HUDEP-2 (cell line): ENCODE results near the gene INPP4B.

Source experiments
- DNase-seq, 76 experiments: peaks; one replicate each; lab custom pipeline; 2025; ENCODE audit not compliant: unreplicated experiment in 76 of 76; lab: John Stamatoyannopoulos, UW

INPP4B gene

GRCh38 chr4:142356801-142357200 is 489.3 kb downstream of the INPP4B start:
- no peak for DNase-seq

GRCh38 chr4:142356118-142356759 is 489.9 kb downstream of the INPP4B start:
- DNase-seq = no peak

- no peak for DNase-seq
Measured at GRCh38 chr4:142355421-142355930, 490.6 kb downstream of the INPP4B start.

GRCh38 chr4:142354794-142355420 is 491.2 kb downstream of the INPP4B start:
- no peak for DNase-seq

- no peak for DNase-seq
Measured at GRCh38 chr4:142354041-142354440, 492.1 kb downstream of the INPP4B start.

GRCh38 chr4:142353149-142353738 is 492.9 kb downstream of the INPP4B start:
- DNase-seq = peak in 3 of 76 experiments; percentile 3 to 8 (median 5)

- no peak for DNase-seq
Measured at GRCh38 chr4:142352712-142353111, 493.4 kb downstream of the INPP4B start.

GRCh38 chr4:142351958-142352357 is 494.1 kb downstream of the INPP4B start:
- DNase-seq = no peak

- no peak for DNase-seq
Measured at GRCh38 chr4:142350871-142351270, 495.2 kb downstream of the INPP4B start.

GRCh38 chr4:142348613-142349021 is 497.5 kb downstream of the INPP4B start:
- DNase-seq = no peak

- DNase-seq = no peak
Measured at GRCh38 chr4:142347241-142347640, 498.9 kb downstream of the INPP4B start.

GRCh38 chr4:142345924-142346323 is 500.2 kb downstream of the INPP4B start:
- no peak for DNase-seq

- DNase-seq = no peak
Measured at GRCh38 chr4:142341268-142341667, 504.8 kb downstream of the INPP4B start.

- DNase-seq = no peak
Measured at GRCh38 chr4:142339053-142339452, 507.0 kb downstream of the INPP4B start.

- no peak for DNase-seq
Measured at GRCh38 chr4:142336251-142336934, 509.7 kb downstream of the INPP4B start.

GRCh38 chr4:142334931-142335330 is 511.2 kb downstream of the INPP4B start:
- no peak for DNase-seq

GRCh38 chr4:142331646-142332045 is 514.5 kb downstream of the INPP4B start:
- DNase-seq = no peak

- no peak for DNase-seq
Measured at GRCh38 chr4:142331132-142331531, 515.0 kb downstream of the INPP4B start.

- no peak for DNase-seq
Measured at GRCh38 chr4:142330311-142330710, 515.8 kb downstream of the INPP4B start.

- DNase-seq = no peak
Measured at GRCh38 chr4:142329313-142329712, 516.8 kb downstream of the INPP4B start.

- no peak for DNase-seq
Measured at GRCh38 chr4:142326181-142326580, 519.9 kb downstream of the INPP4B start.
